DOHH2 (cell line): ENCODE measurements around the gene ZNF468.
"Not testable (repeated sequence)": the region's sequence is repeated elsewhere in the genome, so short reads cannot be mapped to it uniquely, and the experiment has no call there.

ENCODE experiments used
- H3F3A ChIP-seq: fragments of 200-600 bp; sonication (generic), shearing (Covaris generic); 2 replicates; pipeline ENCODE4 v1.6.0; 2016; ENCODE audit warnings: antibody characterized with exemption, mild to moderate bottlenecking; ENCODE audit not compliant: control insufficient read depth, insufficient read depth
- H3K27ac ChIP-seq: fragments of 200-600 bp; sonication (generic); 2 replicates; pipeline ENCODE4 v1.5.1; 2014; ENCODE audit warnings: low read depth, mild to moderate bottlenecking, low read length, moderate library complexity
- H3K27me3 ChIP-seq: fragments of 200-600 bp; sonication (generic); 2 replicates; pipeline ENCODE4 v1.6.1; 2014; ENCODE audit warnings: mild to moderate bottlenecking, low read length, mixed read lengths; ENCODE audit not compliant: control insufficient read depth
- H3K36me3 ChIP-seq: fragments of 200-600 bp; sonication (generic); 2 replicates; pipeline ENCODE4 v1.6.1; 2014; ENCODE audit warnings: mild to moderate bottlenecking, low read length, moderate library complexity, mixed read lengths; ENCODE audit not compliant: control insufficient read depth
- H3K4me1 ChIP-seq: fragments of 200-600 bp; sonication (generic); 2 replicates; pipeline ENCODE4 v1.6.1; 2014; ENCODE audit warnings: mild to moderate bottlenecking, low read length, mixed read lengths; ENCODE audit not compliant: control insufficient read depth
- H3K4me2 ChIP-seq: fragments of 200-600 bp; sonication (generic); 2 replicates; pipeline ENCODE4 v1.6.0; 2014; ENCODE audit warnings: mild to moderate bottlenecking, low read length, moderate library complexity
- H3K4me3 ChIP-seq: fragments of 200-600 bp; sonication (generic); 2 replicates; pipeline ENCODE4 v1.5.1; 2014; ENCODE audit warnings: mild to moderate bottlenecking, low read length, mixed read lengths
- H3K79me2 ChIP-seq: fragments of 200-600 bp; sonication (generic); 2 replicates; pipeline ENCODE4 v1.6.1; 2014; ENCODE audit warnings: mild to moderate bottlenecking, low read length, mixed read lengths; ENCODE audit not compliant: control insufficient read depth
- H3K9me2 ChIP-seq: fragments of 200-600 bp; sonication (generic); replicated peaks from 2 replicates; pipeline ENCODE4 v1.6.1; 2014; ENCODE audit warnings: mild to moderate bottlenecking, low read length, mixed read lengths; ENCODE audit not compliant: control insufficient read depth
- H3K9me3 ChIP-seq: fragments of 200-600 bp; sonication (generic); 2 replicates; pipeline ENCODE4 v1.6.1; 2014; ENCODE audit warnings: antibody characterized with exemption, low read length, mixed read lengths; ENCODE audit not compliant: control insufficient read depth, insufficient read depth
- H4K20me1 ChIP-seq: fragments of 200-600 bp; sonication (generic); 2 replicates; pipeline ENCODE4 v1.6.0; 2014; ENCODE audit warnings: low read depth, mild to moderate bottlenecking, antibody characterized with exemption, low read length, moderate library complexity; ENCODE audit not compliant: control insufficient read depth, insufficient read depth
- EZH2phosphoT487 ChIP-seq: fragments of 200-600 bp; sonication (generic); IDR thresholded peaks from 2 replicates; pipeline ENCODE4 v1.6.1; 2017; ENCODE audit warnings: borderline replicate concordance, mild to moderate bottlenecking, antibody characterized with exemption, low read length, moderate library complexity, mixed read lengths
- TF ChIP-seq, protein P1 (sequence below): fragments of 200-600 bp; sonication (generic); IDR thresholded peaks from one replicate; pipeline ENCODE4 v1.5.1; 2014; ENCODE audit warnings: antibody characterized with exemption, mild to moderate bottlenecking, low read depth, low read length; ENCODE audit not compliant: poor library complexity, severe bottlenecking

The ZNF468 gene

DNA sequence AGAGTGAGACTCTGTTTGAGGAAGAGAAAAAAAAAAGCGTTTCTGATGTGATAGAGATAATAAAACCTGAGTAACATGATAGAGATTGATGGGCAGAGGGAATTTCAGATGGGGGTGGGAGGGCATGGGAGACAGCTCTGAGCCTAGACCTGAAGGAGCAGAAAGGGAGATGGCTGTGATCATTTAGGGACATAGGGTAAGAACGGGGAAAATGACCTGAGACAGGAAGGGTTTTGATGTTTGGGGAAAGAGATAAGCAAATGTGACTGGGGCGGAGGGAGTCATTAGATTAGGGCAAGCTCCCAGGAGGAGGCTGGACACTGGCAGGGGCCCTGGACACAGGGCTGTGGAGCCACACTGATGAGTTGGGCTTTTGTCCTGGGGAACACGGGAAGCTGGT lies 33.9 kb upstream of the ZNF468 start:
- Histone ChIP-seq H3K4me2 (no peak overlapping the region), H3K79me2 (peaks cover 28% of the 10 kb centered on the region), H3K9me2 (no peaks in the 10 kb centered on the region), H3K27me3 (no peaks in the 10 kb centered on the region), H3F3A (no peaks in the 10 kb centered on the region), H4K20me1 (no peaks in the 10 kb centered on the region), H3K36me3 (peaks cover 37% of the 10 kb centered on the region), H3K27ac (no peak overlapping the region), H3K9me3 (no peaks in the 10 kb centered on the region), H3K4me1 (peaks cover under 1% of the 10 kb centered on the region; the same call in 1 of the 2 replicates), H3K4me3 (no peak overlapping the region)
- TF ChIP-seq EZH2phosphoT487, result no peak
- TF ChIP-seq, protein P1, sequence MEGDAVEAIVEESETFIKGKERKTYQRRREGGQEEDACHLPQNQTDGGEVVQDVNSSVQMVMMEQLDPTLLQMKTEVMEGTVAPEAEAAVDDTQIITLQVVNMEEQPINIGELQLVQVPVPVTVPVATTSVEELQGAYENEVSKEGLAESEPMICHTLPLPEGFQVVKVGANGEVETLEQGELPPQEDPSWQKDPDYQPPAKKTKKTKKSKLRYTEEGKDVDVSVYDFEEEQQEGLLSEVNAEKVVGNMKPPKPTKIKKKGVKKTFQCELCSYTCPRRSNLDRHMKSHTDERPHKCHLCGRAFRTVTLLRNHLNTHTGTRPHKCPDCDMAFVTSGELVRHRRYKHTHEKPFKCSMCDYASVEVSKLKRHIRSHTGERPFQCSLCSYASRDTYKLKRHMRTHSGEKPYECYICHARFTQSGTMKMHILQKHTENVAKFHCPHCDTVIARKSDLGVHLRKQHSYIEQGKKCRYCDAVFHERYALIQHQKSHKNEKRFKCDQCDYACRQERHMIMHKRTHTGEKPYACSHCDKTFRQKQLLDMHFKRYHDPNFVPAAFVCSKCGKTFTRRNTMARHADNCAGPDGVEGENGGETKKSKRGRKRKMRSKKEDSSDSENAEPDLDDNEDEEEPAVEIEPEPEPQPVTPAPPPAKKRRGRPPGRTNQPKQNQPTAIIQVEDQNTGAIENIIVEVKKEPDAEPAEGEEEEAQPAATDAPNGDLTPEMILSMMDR, result no peak

DNA sequence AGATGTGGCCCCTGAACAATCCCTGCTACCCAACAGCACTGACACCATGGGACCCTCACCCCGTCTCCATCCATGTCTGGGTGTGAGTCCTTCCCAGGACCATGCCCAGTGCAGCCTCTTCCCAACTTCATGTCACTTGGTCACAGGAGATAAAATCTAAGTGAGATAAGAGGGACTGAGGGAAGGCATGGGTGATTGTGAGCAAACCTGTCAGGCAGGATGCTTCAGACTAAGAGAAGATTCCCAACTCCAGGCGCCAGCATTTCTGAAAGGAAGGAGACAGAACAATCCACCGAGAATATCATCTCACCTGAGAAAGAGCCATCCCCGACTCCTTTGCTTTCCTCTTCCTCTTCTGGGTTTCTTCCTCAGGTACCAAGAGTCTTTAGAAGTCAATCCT lies 32.5 kb upstream of the ZNF468 start:
- Histone ChIP-seq H3K4me3 (no peak overlapping the region), H3F3A (no peaks in the 10 kb centered on the region), H3K9me2 (no peaks in the 10 kb centered on the region), H3K4me1 (no peaks in the 10 kb centered on the region), H3K79me2 (peaks cover 16% of the 10 kb centered on the region), H3K9me3 (no peaks in the 10 kb centered on the region), H3K36me3 (peaks cover 36% of the 10 kb centered on the region), H3K27me3 (no peaks in the 10 kb centered on the region), H3K27ac (no peak overlapping the region), H3K4me2 (no peak overlapping the region), H4K20me1 (no peaks in the 10 kb centered on the region)
- TF ChIP-seq, protein P1, result no peak
- TF ChIP-seq EZH2phosphoT487, result no peak

DNA sequence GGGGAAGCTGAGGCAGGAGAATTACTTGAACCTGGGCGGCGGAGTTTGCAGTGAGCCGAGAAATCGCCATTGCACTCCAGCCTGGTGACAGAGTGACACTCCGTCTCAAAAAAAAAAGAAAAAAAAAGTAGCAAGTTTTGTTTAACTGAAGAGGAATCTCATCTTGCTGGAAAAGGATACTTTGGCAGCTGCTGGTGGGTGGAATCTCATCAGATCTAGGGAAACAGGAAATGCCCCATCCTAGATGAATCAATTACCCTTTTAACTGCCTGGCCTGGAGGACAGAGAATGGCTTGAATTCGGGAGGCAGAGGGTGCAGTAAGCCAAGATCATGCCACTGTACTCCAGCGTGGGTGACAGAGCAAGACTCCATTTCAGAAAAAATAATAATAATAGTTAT lies 31.7 kb upstream of the ZNF468 start:
- no peak overlapping the region for H3K4me2 ChIP-seq
- peaks cover 8% of the 10 kb centered on the region for H3K79me2 ChIP-seq
- no peak overlapping the region for H3K27ac ChIP-seq
- H3K9me2 ChIP-seq, result no peaks in the 10 kb centered on the region
- H3F3A ChIP-seq, result no peaks in the 10 kb centered on the region
- H3K4me1 ChIP-seq, result no peaks in the 10 kb centered on the region
- peaks cover 6% of the 10 kb centered on the region; the same call in 1 of the 2 replicates for H3K9me3 ChIP-seq
- no peaks in the 10 kb centered on the region for H4K20me1 ChIP-seq
- no peaks in the 10 kb centered on the region for H3K27me3 ChIP-seq
- TF ChIP-seq, protein P1, result no peak
- TF ChIP-seq EZH2phosphoT487, result no peak
- H3K36me3 ChIP-seq, result peaks cover 44% of the 10 kb centered on the region
- H3K4me3 ChIP-seq, result no peak overlapping the region

DNA sequence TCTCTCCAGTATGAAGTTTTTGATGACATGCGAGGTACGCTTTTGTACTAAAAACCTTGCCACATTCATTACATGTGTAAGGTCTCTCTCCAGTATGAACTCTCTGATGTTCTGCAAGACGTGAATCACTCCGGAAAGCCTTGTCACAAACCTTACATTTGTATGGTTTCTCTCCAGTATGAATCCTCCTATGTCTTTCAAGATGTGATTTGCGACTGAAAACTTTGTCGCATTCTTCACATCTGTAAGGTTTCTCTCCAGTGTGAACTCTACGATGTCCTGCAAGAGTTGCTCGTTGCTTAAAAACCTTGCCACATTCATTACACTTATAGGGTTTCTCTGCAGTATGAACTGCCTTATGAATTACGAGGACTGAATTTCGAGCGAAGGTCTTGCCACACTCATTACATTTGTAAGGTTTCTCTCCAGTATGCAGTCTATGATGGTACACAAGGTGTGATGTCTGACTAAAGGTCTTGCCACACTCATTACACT lies 23.5 kb upstream of the ZNF468 start:
- Histone ChIP-seq H3K9me3 (peaks cover 28% of the 10 kb centered on the region; the same call in 1 of the 2 replicates), H3K36me3 (peaks cover 64% of the 10 kb centered on the region), H3K27ac (no peak overlapping the region), H4K20me1 (no peaks in the 10 kb centered on the region), H3K4me1 (no peaks in the 10 kb centered on the region), H3K79me2 (no peaks in the 10 kb centered on the region), H3K4me3 (no peak overlapping the region), H3K4me2 (no peak overlapping the region), H3K27me3 (no peaks in the 10 kb centered on the region), H3F3A (no peaks in the 10 kb centered on the region), H3K9me2 (no peaks in the 10 kb centered on the region)
- no peak for TF ChIP-seq EZH2phosphoT487
- TF ChIP-seq, protein P1, result no peak

DNA sequence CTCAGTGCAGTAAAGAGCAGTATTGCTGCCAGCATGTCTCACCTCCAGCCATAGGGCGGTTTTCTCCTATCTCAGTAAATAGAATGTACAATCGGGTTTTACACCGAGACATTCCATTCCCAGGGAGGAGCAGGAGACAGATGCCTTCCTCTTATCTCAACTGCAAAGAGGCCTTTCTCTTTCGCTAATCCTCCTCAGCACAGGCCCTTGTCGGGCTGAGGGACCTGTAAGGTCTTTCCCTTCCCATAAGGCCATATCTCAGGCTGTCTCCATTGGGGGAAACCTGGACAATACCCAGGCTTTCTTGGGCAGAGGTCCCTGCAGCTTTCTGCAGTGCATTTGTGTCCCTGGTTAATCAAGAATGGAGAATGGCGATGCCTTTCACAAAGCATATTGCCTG lies 15.6 kb upstream of the ZNF468 start:
- not testable (repeated sequence) for H4K20me1 ChIP-seq, H3F3A ChIP-seq, H3K4me2 ChIP-seq, H3K79me2 ChIP-seq, H3K4me3 ChIP-seq, H3K4me1 ChIP-seq, H3K9me2 ChIP-seq, H3K9me3 ChIP-seq, H3K36me3 ChIP-seq, H3K27ac ChIP-seq, H3K27me3 ChIP-seq
